Dermis microvascular lymphatic vessel endothelial cell (primary cell): ENCODE data around the gene ZCCHC7. TPM values are rescaled to one million over a fixed set of nuclear protein-coding genes. Genes with fewer than 3 reads are reported as not detected.

Source experiments
- DNase-seq, 2 donors: peaks; one replicate each; pipeline versions ENCODE4 v3.0.0 to v3.0.0-alpha.2; 2010; ENCODE audit warnings: low read depth in 2 of 2
- total RNA-seq: library from RNA; depleted of rRNA; stranded (reverse); fragments of >200 nt; gene quantifications from 2 replicates; pipeline ENCODE4 v1.2.1, GENCODE V29; 2014

ZCCHC7 gene
- total RNA-seq, 1 donor from 2014 or later: 6.9 TPM

DNA sequence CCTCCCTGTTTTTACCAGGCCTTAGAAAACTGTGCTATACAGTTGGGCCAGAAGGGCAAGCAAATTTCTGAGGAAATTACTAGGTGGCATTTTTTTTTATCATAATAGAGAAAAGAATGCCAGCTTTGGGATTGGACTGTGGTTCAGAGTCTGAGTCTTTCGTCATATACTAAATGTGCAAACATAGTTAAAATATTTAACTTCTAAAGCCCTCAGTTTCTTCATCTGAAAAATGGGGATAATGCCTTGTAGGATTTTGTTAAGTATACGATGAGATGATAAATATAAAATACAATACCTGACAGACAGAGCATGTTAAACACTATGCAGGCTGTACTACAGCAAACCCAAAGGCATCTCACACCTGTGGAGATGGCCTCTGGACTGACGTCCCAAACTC, 214.9 kb downstream of the ZCCHC7 start:
- DNase-seq: no peak

- no peak for DNase-seq
Measured at GRCh38 chr9:37336150-37336549, 215.8 kb downstream of the ZCCHC7 start.

- DNase-seq: no peak
Measured at GRCh38 chr9:37337301-37337890, 217.0 kb downstream of the ZCCHC7 start.

DNA sequence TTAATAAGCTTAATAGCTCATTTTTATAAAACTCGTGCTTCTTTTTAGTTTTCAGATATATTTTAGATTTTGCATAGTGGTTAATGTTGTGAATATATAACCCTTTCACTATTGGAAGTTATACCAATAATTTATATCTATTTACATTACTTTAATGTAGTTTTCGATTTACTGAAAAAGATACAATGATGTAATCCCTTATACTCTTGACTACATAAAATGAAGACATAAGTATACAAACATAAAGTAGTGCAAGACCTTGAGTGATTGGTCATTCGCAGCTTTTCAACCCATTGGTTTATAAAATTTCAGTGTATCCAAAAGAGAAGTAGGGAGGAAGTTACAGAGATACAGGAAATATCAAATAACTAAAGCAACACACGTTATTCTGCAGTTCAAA, 217.8 kb downstream of the ZCCHC7 start:
- DNase-seq: no peak

DNA sequence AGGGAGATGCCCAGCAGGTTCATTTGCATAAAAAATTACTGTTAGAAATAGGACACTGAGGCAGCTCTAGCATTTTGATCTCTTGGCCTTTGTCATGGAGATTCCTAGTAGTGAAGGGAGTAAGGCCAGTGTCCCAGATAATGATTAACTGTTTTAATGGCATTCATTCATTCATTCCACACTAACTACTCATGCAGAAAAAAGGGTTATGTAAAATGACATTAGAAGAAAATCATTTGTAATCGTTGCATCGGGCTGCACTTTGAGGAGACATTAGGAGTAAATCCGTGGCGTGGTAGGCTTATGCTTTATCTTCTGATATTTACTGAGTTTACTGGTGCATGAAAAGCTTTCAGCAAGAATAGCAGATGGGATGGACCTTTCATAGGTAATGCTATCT, 219.5 kb downstream of the ZCCHC7 start:
- no peak for DNase-seq

DNA sequence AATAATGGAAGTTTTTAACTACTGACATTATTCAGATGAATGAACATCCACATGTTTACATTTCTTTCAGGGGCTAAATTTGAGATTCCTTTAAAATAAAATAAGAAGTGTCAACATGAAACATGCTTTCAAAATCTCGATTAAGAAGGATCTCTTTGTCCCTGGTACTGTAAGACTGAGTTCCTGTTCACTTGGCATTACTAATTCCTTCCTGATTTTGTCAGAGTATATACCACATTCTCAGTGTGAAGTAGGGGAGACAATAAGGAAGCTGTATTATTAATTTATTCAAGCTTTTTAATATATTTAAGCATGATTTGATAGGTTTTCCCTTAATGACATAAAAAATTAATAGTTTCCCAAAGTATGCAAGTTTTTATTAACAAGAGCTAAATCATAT, 220.6 kb downstream of the ZCCHC7 start:
- DNase-seq: no peak

DNA sequence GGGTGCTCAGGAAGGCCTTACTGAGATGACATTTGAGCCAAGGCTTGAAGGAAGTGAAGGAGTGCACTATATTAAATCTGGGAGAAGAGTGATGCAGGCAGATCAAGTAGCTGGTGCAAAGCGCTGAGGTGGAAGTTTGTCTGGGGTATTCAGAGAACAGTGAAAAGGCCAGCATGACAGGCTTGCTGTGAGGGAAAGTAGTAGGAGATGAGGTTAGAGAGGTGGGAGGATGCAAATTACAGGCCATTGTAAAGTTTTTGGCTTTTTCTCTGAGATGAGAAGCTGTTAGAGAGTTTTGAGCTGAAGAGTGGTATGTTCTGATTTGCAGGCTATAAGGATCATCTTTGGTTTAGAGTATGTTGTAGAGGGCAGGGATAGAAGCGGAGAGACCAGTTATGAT, 221.3 kb downstream of the ZCCHC7 start:
- DNase-seq: no peak

DNA sequence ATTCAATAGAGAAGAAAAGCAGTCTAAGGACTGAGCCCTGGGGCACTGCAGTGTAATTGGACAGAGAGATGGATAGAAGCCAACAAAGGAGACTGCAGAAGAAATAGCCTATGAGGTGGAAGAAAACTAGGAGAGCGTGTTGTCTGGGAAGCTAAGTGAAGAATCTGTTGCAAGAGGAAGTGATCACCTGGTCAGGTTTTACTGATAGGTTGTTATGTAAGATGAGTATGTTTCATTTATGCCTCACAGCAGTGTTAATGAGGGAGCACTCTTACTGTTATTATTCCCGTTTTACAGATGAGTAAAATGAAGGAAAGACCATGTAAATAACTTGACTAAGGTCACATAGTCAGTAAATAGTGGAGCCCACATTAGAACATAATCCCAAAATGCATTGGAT, 222.1 kb downstream of the ZCCHC7 start:
- no peak for DNase-seq

DNA sequence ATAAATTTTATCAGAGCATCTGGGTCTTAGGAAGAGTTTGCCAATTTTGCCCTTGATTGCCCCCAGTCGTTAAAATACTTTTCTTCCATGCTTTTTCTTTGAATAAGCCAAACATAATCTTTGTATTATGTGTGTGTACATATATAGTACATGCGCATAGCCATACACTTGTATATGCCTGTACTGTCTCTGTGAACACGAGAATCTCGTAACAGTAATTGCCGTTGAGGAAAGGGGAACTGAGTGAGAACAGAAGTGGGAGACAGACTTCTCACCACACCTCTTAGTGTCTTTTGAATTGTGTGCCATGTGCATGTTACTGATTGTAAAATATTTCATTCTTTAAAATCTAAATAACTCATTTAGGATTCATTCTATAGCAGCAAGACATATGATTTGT, 222.5 kb downstream of the ZCCHC7 start:
- no peak for DNase-seq

DNA sequence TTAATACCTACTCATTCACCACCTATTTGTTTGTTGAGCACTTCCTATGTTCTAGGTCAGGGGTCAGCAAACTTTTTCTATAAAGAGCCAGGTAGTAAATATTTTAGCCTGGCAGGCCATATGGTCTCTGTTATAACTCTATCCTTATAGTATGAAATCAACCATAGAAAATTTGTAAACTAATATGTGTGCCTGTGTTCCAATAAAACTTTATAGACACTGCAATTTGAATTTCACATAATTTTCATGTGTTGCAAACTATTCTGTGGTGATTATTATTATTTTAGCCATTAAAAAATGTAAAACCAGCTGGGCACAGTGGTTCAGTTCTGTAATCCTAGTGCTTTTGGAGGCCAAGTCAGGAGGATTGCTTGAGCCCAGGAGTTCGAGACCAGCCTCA, 223.3 kb downstream of the ZCCHC7 start:
- no peak for DNase-seq

GRCh38 chr9:37345038-37345437, 224.7 kb downstream of the ZCCHC7 start:
- DNase-seq: no peak

- no peak for DNase-seq
Measured at GRCh38 chr9:37348917-37349316, 228.5 kb downstream of the ZCCHC7 start.

- DNase-seq: no peak
Measured at GRCh38 chr9:37350486-37351190, 230.3 kb downstream of the ZCCHC7 start.

DNA sequence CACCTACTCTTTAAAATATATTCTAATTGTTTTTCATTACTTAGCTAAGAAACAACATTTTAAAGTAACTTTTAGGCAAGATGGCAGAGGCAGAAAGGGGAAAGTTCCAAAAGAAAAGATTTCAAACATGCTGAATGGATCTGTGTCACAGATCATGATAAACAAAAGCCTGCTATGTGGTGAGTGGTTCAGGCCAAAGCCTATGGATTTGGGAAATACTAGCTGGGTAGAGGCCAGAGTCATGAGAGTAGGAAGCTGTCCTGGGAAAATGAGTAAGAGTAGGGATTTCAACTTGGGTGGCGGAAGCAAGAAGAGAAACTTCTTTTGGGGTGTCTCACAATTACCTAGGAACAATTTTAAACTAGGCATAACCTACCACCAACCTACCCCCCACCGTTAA, 233.4 kb downstream of the ZCCHC7 start:
- DNase-seq: no peak

- no peak for DNase-seq
Measured at GRCh38 chr9:37362430-37362829, 242.1 kb downstream of the ZCCHC7 start.

DNA sequence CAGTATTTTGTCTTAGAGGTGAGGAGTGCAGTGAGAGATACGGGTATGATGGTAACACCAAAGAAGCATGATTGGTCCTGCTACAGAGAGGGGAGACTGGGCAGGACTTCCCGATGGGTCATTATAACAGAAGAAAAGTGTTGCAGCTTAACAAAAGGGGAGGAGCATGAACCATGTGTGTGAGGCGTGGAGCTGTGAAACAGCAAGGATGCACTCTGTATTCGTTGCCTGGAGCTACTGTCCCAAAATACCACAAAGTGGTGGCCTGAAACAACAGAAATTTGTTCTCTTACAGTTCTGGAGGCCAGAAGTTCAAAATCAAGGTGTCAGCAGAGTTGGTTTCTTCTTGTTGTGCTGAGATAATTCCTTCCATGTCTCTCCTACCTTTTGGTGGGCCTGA, 242.8 kb downstream of the ZCCHC7 start:
- DNase-seq: no peak

- DNase-seq: no peak
Measured at GRCh38 chr9:37364136-37364535, 243.8 kb downstream of the ZCCHC7 start.

DNA sequence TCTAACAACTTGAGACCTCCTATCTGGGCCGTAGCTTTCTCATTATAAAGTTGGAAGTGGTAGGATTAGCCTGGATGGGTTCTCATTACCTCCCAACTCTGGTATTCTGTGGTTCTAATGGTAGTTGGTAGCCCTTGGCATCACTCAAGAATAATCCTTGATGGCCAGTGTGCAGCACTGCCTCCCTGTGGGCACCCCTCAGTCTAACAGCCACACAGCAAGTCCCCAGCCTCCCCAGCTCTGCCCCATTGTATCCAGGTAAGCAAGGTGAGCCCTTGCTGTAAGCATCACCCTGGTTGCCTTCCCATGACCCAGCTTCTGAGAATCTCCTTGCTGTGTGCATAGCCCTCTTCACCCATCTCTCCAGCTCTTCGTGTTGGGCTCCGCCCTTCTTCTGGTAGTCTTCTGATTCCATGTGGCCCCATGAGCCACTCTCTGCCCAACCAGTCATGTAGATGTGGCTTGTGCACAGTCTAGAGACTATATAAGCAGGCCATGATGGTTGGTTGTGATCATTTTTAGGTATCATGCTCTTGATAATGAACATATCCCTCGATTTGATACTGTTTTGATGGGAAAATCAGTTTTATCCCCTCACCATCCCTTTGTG, 244.5 kb downstream of the ZCCHC7 start:
- no peak for DNase-seq

DNA sequence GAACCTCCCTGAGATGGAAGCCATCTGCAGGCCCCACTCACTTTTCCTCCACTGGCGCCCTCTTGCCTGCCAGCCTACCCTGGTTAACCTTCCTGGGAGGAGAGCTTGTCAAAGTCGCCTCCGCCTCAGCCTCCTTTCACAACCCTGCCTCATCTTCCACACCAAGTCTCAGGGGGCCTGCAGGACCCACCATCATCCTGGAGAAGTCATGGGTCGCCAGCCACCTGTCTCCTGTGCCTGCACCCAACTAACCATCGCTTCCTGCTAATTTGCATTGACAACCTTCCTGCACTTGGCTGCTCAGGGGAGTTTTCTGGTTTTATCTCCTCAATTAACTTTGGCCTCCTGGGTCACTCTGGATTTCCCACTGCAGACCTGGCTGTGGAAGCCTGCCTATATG, 249.3 kb downstream of the ZCCHC7 start:
- no peak for DNase-seq

- DNase-seq: no peak
Measured at GRCh38 chr9:37370282-37370681, 249.9 kb downstream of the ZCCHC7 start.

DNA sequence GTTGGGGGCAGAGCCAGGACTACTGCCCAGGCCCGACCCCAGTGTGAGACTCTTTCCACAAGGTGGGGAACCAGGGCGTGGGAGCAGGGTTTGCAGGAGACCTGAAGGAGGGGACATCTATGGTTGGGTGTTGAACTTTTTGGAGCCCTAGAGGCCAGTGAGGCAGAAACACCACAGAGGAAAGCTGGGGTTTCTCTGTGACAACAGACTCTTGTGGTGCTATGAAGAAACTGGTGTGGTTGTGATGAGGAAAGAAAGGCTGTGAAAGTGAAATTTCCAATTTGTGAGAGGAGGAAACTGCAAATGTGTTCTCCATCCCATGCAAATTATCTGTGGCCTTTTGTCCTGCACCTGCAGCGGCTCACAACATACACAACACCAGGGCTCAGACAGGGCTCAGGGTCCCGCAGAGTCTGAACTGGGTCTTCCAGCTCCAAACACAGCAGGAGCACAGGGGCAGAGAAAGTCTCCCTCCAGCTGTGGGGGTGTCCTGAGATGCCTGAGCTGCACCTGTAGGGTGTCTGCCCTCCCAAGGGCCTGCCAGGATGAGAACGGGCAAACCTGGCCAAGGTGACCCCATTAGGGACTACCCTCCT, 250.7 kb downstream of the ZCCHC7 start:
- DNase-seq: no peak

DNA sequence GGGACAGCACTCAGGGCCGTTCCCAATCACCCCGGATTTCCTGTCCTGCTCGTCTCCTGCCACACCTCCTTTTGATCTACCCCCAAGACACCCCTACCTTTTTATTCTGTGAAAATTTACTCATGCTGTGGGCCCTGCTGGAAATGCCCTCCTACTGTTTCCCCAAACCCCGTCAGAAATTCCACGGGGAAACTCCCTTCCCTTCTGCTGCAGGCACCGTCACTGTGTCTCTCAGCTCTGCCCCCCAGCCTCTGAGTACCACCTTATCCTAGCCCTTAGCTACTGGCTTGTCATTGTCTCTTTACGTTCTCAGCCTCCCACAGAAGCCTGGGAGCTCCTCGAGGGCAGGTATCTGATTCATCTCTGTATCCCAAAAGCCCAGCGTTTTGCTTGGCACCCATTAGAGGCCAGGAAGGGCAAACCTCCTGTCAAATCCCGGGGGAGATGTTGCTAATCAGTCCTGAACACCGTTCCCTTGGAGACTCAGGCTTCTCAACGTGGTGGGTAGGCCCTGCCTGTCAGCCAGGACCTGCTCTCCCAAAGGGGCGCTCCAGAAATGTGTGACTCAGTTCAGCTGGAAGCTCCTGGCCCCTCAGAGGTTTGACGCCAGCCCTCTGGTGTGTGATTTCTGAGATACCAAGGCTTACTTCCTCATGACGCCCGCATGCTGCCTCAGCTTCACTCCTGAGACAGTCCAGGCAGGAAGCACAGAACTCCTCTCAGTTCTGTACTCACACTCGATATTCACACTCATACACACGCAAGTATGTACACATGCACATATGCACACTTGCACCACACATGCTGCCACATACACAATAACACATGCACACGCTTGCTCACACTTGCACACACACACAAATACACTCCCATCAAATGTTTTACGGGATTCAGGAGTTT, 251.4 kb downstream of the ZCCHC7 start:
- DNase-seq: no peak
